ENCODE results near the gene MFAP2. TPM values are rescaled to one million over a fixed set of nuclear protein-coding genes. Genes with fewer than 3 reads are reported as not detected.

MFAP2 gene
- total RNA-seq, 2 experiments from 2014 or later: 0.25 TPM; not detected in 1

DNA sequence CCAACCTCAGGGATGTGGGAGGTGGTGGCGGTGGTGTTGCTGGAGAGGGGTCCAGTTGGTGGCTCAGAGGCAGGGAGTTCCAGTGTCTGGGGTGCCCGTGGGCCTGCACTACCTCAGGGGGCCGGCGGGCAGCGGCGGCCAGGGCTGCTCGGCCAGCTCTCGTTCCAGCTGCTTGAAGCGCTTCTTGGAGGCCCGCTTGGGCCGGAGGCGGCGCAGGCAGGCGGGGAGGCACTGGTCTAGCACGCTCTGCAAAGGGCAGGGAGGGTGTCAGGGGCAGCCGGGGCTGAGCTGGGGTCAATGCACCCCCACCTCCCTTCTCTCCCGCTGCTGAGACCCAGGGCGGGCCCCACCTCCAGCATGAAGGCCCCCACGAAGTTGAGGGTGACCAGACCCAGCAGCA is 5.7 kb upstream of the MFAP2 start:
- Mint-ChIP-seq H3K4me1 (peaks cover under 1% of the 10 kb centered on the region), H3K4me3 (no peak overlapping the region), H3K9me3 (no peaks in the 10 kb centered on the region), H3K27me3 (peaks cover 18% of the 10 kb centered on the region), H3K36me3 (ENCODE audit: low read depth) (peaks cover 11% of the 10 kb centered on the region), H3K27ac (no peak overlapping the region)
- POLR2A ChIA-PET: interaction anchor here (1.2 kb wide), 1 partner anchor 24 kb away, joined by 3 read pairs; no protein-coding TSS in a partner anchor
- CTCF ChIA-PET: interaction anchor here (0.6 to 1.1 kb wide), 2 partner anchors 25 to 58 kb away, joined by 3 to 7 read pairs; no protein-coding TSS in a partner anchor
- no peak for DNase-seq

GRCh38 chr1:16984717-16985116 is 4.3 kb upstream of the MFAP2 start:
- Mint-ChIP-seq H3K4me1 (peaks cover 6% of the 10 kb centered on the region), H3K4me3 (no peak overlapping the region), H3K27ac (no peak overlapping the region), H3K9me3 (no peaks in the 10 kb centered on the region), H3K36me3 (ENCODE audit: low read depth) (peaks cover 11% of the 10 kb centered on the region), H3K27me3 (peaks cover 25% of the 10 kb centered on the region)
- DNase-seq: no peak
- CTCF ChIA-PET: interaction anchor here (0.7 kb wide), 2 partner anchors 37 to 798 kb away, joined by 3 to 5 read pairs; no protein-coding TSS in a partner anchor
- POLR2A ChIA-PET: no interaction called here

DNA sequence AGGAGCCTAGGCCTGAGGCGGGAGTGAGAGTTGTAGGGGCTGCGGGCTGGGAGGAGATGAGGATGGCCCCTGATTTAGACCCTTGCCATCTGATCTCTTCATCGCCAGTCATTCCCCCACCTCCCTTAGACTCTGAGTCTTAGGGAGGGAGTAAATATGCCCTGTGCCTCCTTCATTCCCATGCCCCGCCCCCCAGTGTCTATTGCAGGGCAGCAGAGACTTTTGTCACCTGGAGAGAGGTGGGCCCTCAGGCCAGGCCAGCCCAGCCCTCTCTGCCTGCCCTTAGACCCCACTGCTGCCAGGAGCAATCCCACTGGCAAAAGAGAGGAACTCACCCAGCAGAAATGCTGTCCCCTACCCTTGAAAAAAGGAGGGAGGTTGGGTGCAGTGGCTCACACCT is 3.2 kb upstream of the MFAP2 start:
- peaks cover 7% of the 10 kb centered on the region for H3K36me3 Mint-ChIP-seq (ENCODE audit: low read depth)
- peaks cover 31% of the 10 kb centered on the region for H3K27me3 Mint-ChIP-seq
- peaks cover 6% of the 10 kb centered on the region for H3K4me1 Mint-ChIP-seq

GRCh38 chr1:16982902-16983301 is 2.5 kb upstream of the MFAP2 start:
- POLR2A ChIA-PET: no interaction called here
- Mint-ChIP-seq H3K9me3 (no peaks in the 10 kb centered on the region), H3K27ac (no peak overlapping the region), H3K4me3 (no peak overlapping the region), H3K36me3 (ENCODE audit: low read depth) (peaks cover 7% of the 10 kb centered on the region), H3K4me1 (peaks cover 6% of the 10 kb centered on the region), H3K27me3 (peaks cover 31% of the 10 kb centered on the region)
- CTCF ChIA-PET: no interaction called here
- no peak for DNase-seq

More for the DNA sequence above, 3.2 kb upstream of the MFAP2 start:
- CTCF ChIA-PET: no interaction called here
- Mint-ChIP-seq H3K4me3 (no peak overlapping the region), H3K9me3 (no peaks in the 10 kb centered on the region), H3K27ac (no peak overlapping the region)
- POLR2A ChIA-PET: no interaction called here
- DNase-seq: no peak

GRCh38 chr1:16981269-16981849 is 939 bp upstream of the MFAP2 start:
- POLR2A ChIA-PET: no interaction called here
- DNase-seq: no peak
- H3K36me3 Mint-ChIP-seq (ENCODE audit: low read depth): peaks cover 7% of the 10 kb centered on the region
- peaks cover 6% of the 10 kb centered on the region for H3K4me1 Mint-ChIP-seq
- CTCF ChIA-PET: no interaction called here
- H3K27me3 Mint-ChIP-seq: peaks cover 31% of the 10 kb centered on the region
- H3K4me3 Mint-ChIP-seq: no peak overlapping the region
- no peak overlapping the region for H3K27ac Mint-ChIP-seq
- no peaks in the 10 kb centered on the region for H3K9me3 Mint-ChIP-seq

DNA sequence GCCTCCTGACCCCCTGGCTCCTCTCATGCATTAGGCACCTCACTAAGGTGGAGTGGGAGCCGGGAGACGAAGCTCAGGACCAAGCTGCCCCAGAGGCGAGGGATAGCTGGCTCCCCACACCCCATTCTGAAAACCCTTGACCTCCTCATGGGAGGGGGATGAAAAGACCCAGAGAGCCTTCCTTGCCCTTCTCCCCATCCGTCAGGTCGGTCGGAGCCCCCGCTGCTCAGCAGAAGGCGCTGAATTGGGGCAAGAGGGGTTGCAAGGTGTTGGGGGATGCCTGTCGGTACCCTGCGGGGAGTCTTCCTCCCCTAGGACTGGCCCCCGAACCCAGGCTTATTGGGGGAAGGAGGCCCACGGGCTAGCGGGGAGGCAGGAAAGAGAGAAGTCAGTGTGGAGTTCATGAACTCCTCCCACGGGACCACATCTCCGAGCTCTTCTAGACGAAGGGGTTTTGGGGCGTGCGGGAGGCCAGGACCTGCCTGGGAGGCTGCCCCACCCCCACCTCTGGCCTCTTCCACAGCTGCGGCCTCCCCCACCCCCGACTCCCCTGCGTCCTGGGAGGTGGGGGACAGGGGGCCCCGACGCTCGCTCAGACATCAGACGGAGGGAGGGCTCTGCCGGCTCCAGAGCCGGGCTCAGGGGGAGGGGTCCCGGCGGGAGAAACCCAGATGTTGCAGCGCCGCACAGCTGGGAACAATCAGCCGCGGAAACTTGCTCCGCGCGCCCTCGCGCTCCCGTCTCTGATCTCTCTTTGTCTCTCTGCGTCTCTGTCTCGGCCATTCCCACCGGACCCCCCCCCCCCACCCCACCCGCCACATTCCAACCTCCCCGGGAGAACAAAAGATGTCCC is 719 bp downstream of the MFAP2 start:
- peaks cover 31% of the 10 kb centered on the region for H3K27me3 Mint-ChIP-seq
- ChIA-PET POLR2A (interaction anchor here (2.2 kb wide), 1 partner anchor 10 kb away, joined by 6 read pairs; no protein-coding TSS in a partner anchor), CTCF (no interaction called here)
- H3K4me1 Mint-ChIP-seq: peaks cover 6% of the 10 kb centered on the region
- no peak for DNase-seq
- no peak overlapping the region for H3K4me3 Mint-ChIP-seq
- H3K27ac Mint-ChIP-seq: no peak overlapping the region
- no peaks in the 10 kb centered on the region for H3K36me3 Mint-ChIP-seq (ENCODE audit: low read depth)
- H3K9me3 Mint-ChIP-seq: no peaks in the 10 kb centered on the region

DNA sequence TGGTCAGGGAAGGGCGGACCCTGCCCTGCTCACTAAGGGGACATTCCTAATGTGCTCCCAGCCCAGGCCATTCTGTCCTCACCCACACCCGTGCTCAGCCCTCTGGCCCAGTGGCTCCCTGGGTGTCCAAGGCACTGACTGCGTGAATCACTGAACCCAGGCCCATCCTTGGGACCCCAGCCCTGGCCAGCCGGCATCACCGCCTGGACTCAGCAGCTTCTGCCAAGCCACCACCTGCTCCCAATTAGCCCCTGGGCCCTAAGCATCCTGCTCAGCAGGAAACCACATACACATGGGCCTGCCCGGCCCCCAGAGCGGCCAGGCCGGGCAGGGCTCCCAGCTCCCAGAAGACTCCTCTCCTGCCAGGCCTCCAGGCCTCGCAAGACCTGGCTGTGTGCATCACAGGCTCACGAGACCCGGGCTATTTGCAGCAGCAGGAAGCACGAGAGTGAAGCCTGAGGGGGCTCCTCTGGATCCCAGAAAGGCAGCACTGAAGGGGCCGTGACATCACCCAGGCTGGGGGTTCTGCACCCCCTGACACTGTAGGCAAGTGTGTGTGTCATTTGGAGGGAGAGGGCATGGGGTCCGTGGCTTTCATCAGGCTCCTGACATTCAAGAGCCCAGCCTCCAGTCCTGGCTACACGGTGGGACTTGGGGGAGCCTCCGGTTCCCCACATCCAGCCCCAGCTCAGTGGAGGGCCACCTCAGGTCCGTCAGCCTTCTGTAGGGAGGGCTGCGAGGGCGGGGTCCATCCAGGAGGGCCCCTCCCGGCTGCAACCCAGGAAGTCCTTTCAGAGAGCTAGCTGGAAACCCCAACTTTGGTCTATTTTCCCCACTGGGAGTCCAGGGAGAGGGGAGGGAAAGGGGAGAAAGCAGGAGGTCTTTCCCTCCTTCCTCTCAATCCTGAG is 1.6 kb downstream of the MFAP2 start:
- no peaks in the 10 kb centered on the region for H3K9me3 Mint-ChIP-seq
- H3K36me3 Mint-ChIP-seq (ENCODE audit: low read depth): no peaks in the 10 kb centered on the region
- no peak overlapping the region for H3K27ac Mint-ChIP-seq
- peaks cover 6% of the 10 kb centered on the region for H3K4me1 Mint-ChIP-seq
- no peak for DNase-seq
- H3K27me3 Mint-ChIP-seq: peaks cover 31% of the 10 kb centered on the region
- ChIA-PET CTCF (no interaction called here), POLR2A (interaction anchor here (2.2 kb wide), 1 partner anchor 11 kb away, joined by 6 read pairs; no protein-coding TSS in a partner anchor)
- no peak overlapping the region for H3K4me3 Mint-ChIP-seq

DNA sequence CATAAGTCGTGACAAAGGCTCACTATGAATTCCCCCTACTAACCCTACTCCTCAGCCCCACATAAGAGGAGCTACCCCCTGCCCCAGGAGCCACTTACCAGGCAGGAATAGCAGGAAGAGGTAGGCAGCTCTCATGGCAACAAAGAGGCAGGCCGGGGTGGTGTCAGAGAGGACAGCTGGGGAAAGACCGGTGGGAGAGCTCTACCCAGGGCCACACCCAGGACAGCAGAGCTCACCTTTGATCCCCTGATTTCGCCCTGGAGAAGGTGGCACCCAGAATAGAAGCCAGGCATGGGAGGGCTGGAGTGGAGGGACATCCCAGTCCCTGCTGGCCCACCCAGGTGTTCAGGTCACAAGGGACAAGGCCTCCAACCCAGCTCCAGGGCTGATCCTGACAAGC is 2.3 kb downstream of the MFAP2 start:
- CTCF ChIA-PET: no interaction called here
- peaks cover 6% of the 10 kb centered on the region for H3K4me1 Mint-ChIP-seq
- H3K36me3 Mint-ChIP-seq (ENCODE audit: low read depth): no peaks in the 10 kb centered on the region
- POLR2A ChIA-PET: no interaction called here
- peaks cover 28% of the 10 kb centered on the region for H3K27me3 Mint-ChIP-seq
- no peak overlapping the region for H3K4me3 Mint-ChIP-seq
- H3K27ac Mint-ChIP-seq: no peak overlapping the region
- DNase-seq: no peak
- no peaks in the 10 kb centered on the region for H3K9me3 Mint-ChIP-seq

DNA sequence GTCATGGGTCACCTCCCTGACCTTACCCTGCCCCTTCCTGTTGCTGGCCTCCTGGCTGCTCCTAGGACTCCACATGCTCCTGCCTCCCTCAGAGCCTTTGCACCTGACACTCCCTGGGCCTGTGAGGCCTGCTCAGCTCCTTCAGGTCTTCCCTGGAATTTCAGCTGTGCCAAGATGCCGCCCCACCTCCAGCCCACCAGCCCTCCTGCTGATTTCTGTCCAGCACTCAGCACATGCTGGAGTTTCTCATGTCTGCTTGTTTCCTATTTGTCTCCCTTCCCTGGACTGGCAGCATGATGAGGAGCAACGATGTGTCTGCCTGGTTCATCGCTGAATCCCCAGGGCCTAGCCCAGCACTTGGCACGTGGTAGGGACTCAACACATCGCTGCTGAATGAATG is 3.0 kb downstream of the MFAP2 start:
- Mint-ChIP-seq H3K27me3 (peaks cover 24% of the 10 kb centered on the region), H3K4me1 (peaks cover 6% of the 10 kb centered on the region), H3K36me3 (ENCODE audit: low read depth) (no peaks in the 10 kb centered on the region), H3K9me3 (no peaks in the 10 kb centered on the region), H3K27ac (no peak overlapping the region), H3K4me3 (no peak overlapping the region)
- CTCF ChIA-PET: no interaction called here
- POLR2A ChIA-PET: no interaction called here
- no peak for DNase-seq

DNA sequence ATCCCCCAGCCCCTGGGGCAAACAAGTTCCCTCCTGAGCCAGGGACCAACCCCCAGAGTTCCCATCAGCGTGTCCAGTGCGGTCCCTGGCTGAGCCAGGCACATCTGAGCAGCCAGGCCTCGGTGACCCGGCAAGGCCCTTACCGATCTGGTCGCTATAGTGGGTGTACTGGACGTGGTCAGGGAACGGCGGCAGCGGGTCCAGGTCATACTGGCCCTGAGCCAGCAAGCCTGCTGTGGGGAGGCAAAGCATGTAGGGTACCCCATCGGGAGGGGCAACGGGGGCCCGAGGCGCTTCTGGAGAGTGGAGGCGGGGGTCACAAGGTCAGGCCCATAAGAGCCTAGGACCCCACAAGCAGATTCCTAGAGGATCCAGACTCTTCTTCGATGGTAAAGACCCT is 3.5 kb downstream of the MFAP2 start:
- Mint-ChIP-seq H3K4me3 (no peak overlapping the region), H3K36me3 (ENCODE audit: low read depth) (no peaks in the 10 kb centered on the region), H3K27me3 (peaks cover 20% of the 10 kb centered on the region), H3K27ac (no peak overlapping the region), H3K4me1 (peaks cover 6% of the 10 kb centered on the region), H3K9me3 (no peaks in the 10 kb centered on the region)
- ChIA-PET POLR2A (no interaction called here), CTCF (no interaction called here)
- DNase-seq: no peak

GRCh38 chr1:16975838-16976237 is 4.6 kb downstream of the MFAP2 start:
- Mint-ChIP-seq H3K27me3 (peaks cover 11% of the 10 kb centered on the region), H3K36me3 (ENCODE audit: low read depth) (no peaks in the 10 kb centered on the region), H3K9me3 (no peaks in the 10 kb centered on the region), H3K4me3 (no peak overlapping the region), H3K27ac (no peak overlapping the region), H3K4me1 (peaks cover 2% of the 10 kb centered on the region)
- POLR2A ChIA-PET: no interaction called here
- CTCF ChIA-PET: no interaction called here
- DNase-seq: no peak

DNA sequence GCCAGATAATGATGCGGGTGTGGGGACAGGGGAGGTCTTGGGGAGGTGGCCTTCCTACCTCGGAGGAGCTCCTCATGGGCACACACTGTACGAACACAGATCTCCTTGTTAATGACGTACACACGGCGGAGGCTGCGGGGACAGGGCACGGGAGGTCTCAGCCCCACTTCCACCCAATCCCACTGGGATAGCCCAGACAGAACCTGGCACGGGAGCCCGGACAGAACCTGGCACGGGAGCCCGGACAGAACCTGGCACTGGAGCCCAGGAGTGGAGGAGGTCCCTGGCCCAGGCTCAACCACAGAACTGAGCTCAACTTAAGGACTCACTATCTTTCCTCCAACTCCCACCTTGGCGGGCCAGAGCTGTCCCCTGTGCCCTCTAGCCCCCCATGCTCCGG is 5.2 kb downstream of the MFAP2 start:
- Mint-ChIP-seq H3K4me1 (no peaks in the 10 kb centered on the region), H3K4me3 (no peak overlapping the region), H3K27me3 (peaks cover 8% of the 10 kb centered on the region), H3K36me3 (ENCODE audit: low read depth) (no peaks in the 10 kb centered on the region), H3K9me3 (no peaks in the 10 kb centered on the region), H3K27ac (no peak overlapping the region)
- no peak for DNase-seq
- POLR2A ChIA-PET: no interaction called here
- CTCF ChIA-PET: no interaction called here

DNA sequence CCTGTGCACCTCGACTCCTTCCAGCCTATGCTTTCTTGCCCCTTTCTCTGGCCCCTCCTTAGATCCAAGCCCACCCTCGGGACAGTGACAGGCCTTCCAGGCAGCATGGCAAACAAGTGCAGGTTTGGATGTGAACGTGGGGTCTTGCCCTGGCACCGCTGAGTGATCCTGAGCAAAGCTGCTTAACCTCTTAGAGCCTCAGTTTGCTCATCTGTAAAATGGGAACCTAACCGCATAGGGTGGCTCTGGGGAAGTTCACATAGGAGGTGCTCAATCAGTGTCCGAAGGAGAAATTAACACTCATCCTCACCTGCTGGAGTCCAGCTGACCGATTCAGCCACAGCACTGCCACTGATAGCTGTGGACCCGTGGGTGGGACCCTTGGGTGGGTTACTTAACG is 7.2 kb downstream of the MFAP2 start:
- DNase-seq: no peak
- Mint-ChIP-seq H3K4me3 (no peak overlapping the region), H3K27me3 (no peaks in the 10 kb centered on the region), H3K27ac (no peak overlapping the region), H3K36me3 (ENCODE audit: low read depth) (no peaks in the 10 kb centered on the region), H3K9me3 (no peaks in the 10 kb centered on the region), H3K4me1 (no peaks in the 10 kb centered on the region)
- ChIA-PET POLR2A (no interaction called here), CTCF (no interaction called here)
